Thyroid gland (tissue), 4 donors: ENCODE measurements around the gene ARL2BP.

ENCODE experiments used
- CTCF ChIP-seq, 6 experiments: fragments of 200-600 bp in 3 of 6; fragments of 450-650 bp in 3 of 6; sonication (generic) in 3 of 6; IDR thresholded peaks; one replicate each; pipeline ENCODE4 v1.5.1; 2016 to 2019; ENCODE audit warnings: antibody characterized with exemption in 6 of 6, mild to moderate bottlenecking in 2 of 6, inconsistent platforms in 1 of 6, moderate library complexity in 1 of 6
- POLR2A ChIP-seq, 2 donors: fragments of 450-650 bp; IDR thresholded peaks; one replicate each; pipeline ENCODE4 v1.6.1; 2017; ENCODE audit warnings: antibody characterized with exemption in 2 of 2, mild to moderate bottlenecking in 2 of 2, moderate library complexity in 1 of 2

DNA sequence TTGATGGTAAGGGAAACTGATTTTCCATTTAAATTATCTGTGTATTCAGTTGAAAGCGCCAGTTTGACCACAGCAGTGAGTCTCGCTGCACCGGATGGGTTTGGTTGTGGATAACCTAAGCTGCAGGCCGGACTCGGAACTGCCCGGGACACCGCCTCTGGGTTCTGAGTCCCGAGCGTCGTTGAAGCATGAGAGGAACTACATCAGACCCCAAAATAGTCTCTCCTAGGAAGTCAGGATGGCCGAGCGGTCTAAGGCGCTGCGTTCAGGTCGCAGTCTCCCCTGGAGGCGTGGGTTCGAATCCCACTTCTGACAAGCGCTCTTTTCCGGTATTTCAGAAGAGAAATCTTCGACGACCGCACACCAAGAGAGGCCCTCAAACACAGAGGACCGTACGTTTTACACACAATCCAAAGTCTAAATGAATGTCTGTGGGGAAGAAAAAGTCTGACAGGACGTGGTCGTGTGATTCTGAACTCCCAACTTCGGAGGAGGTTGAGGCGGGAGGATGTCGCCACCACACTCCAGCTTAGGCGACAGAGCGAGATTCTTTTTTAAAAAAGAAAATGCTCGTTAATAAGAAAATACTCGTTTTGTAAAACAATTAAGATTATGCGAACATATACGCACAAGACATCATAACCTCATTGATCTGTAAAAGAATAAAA lies 54.8 kb downstream of the ARL2BP start:
- TF ChIP-seq CTCF (IDR thresholded peaks at IDR 0.05) (peak in 5 of 6 experiments; percentile 21 to 68 (median 46)), POLR2A (IDR thresholded peaks at IDR 0.05) (peak in 1 of 2 donors; percentile 39)
